AG20443 (cell line): ENCODE data around the gene IFI44.

ENCODE experiments used
- DNase-seq: peaks from one replicate; pipeline ENCODE4 v3.0.0; 2012; ENCODE audit warnings: low spot score, mixed read lengths

IFI44 gene, protein sequence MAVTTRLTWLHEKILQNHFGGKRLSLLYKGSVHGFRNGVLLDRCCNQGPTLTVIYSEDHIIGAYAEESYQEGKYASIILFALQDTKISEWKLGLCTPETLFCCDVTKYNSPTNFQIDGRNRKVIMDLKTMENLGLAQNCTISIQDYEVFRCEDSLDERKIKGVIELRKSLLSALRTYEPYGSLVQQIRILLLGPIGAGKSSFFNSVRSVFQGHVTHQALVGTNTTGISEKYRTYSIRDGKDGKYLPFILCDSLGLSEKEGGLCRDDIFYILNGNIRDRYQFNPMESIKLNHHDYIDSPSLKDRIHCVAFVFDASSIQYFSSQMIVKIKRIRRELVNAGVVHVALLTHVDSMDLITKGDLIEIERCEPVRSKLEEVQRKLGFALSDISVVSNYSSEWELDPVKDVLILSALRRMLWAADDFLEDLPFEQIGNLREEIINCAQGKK

GRCh38 chr1:78649628-78650027 is at the start of gene IFI44:
Gene IFI44, plus strand, starts transcription at chr1:78649831. Its CDS starts 365 bp downstream, at chr1:78650196.
- DNase-seq: peak; percentile 82

GRCh38 chr1:78601068-78601467 is 48.6 kb upstream of the IFI44 start:
- no peak for DNase-seq

- no peak for DNase-seq
These were observed 46.4 kb upstream of the IFI44 start for GRCh38 chr1:78603206-78603605.

GRCh38 chr1:78604643-78605042 is 45.0 kb upstream of the IFI44 start:
- DNase-seq: no peak

DNA sequence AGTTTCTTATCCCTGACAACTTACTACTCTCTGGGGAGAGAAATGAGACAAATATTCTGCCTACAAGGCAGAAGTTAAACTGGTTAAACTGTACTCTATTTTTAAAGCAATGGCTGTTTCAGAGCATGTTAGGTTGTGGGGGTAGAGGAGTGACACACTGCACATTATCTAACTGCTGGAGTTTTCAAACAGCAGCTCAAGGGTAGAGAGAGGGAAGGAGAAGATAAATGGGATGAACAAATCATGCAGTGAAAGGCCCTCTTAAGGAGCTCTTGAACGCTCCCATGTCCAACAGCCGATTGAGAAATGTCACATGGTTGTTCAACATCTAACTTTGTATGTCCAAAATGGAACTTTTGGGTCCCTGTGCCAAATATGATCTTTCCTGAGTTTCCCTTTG is 43.4 kb upstream of the IFI44 start:
- DNase-seq: no peak

DNA sequence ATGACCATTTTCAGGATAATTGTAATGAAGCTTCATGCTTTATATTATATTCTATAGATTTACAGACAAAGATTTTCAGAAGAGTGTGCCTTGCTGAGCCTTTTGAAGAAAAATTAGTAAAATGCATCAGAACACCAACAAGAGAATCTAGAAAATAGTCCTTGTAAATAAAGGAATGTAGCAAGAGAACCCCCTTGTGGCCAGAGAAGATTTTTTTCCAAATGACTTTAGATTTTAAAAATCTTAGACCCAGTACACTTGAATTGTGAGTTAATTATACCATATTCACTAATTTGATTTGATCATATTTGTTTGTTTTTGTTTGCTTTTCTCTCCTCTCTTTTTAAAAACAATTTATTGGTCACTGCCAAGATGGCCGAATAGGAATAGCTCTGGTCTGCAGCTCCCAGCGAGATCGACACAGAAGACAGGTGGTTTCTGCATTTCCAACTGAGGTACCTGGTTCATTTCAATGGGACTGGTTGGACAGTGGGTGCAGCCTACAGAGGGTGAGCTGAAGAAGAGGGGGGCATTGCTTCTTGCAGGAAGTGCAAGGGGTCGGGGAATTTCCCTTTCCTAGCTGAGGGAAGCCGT is 42.2 kb upstream of the IFI44 start:
- peak; percentile 49 for DNase-seq

DNA sequence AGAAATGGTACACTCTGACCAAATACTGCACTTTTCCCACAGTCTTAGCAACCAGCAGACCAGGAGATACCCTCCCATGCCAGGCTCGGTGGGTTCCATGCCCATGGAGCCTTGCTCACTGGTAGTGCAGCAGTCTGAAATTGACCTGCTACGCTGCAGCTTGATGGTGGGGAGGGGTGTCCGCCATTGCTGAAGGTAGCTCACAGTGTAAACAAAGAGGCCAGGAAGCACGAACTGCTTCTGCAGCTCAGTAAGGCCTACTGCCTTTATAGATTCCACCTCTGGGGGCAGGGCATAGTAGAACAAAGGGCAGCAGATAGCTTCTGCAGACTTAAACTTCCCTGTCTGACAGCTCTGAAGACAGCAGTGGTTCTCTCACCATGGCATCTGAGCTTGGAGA is 41.7 kb upstream of the IFI44 start:
- no peak for DNase-seq

DNA sequence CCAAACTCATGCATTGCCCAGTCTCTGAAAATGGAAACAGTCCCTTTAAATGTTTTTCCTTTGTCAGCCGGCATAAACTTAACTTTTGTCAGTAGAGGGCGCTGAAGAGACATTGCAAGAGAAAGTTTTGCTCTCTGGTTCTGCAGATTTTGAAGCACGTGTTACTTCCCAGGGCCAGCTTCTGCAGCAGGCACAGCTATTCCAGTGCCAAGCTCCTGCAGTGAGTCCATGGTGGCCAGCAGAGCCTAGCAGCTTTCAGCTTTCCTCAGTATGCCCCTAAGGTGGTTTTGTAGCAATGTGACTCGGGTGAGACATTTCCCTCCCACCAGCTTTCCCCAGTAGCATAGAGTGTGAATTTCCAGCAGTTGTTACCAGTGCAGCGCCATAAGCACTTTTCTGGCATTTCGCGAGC is 32.0 kb upstream of the IFI44 start:
- DNase-seq: peak; percentile 79

DNA sequence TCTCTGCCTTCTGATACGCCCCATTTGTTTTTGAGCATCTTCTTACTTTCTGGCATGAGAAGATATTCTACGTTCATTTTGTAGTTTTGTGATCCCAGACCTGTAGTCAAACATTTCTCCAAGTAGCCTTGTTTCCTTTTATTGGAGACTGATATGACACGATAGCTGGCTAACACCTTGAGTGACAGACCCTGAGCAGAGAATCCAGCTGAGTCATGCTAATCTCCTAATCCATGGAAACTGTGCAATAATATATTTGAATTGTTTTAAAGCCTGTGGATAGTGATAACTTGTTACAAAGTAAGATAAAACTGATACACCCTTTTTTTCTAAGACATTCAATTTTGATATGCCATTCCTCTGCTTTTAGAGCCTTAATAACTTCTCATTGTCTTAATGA is 30.6 kb upstream of the IFI44 start:
- DNase-seq: no peak

DNA sequence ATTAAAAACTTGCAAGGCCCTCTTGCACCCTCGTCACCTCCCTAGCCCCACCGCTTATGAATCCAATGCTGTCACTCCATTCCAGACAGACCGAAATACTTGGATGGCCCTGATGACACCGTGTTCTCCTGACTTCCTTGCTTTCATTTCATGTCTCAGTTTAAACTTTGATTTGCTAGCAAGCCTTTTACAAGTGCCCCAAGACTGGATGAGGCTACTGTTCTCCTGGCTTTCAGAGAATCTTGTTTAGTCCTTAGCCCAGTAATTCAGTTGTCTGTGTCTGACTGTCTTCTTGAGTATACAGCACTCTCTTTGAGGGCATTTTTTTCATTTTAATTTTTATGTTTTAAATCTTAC is 30.2 kb upstream of the IFI44 start:
- DNase-seq: peak; percentile 7

- DNase-seq: peak; percentile 27
These were observed 29.6 kb upstream of the IFI44 start, which contains the start of gene IFI44L for GRCh38 chr1:78619803-78620579. Gene IFI44L, plus strand, starts transcription at chr1:78620448. Its CDS starts 7,468 bp downstream, at chr1:78627916.

DNA sequence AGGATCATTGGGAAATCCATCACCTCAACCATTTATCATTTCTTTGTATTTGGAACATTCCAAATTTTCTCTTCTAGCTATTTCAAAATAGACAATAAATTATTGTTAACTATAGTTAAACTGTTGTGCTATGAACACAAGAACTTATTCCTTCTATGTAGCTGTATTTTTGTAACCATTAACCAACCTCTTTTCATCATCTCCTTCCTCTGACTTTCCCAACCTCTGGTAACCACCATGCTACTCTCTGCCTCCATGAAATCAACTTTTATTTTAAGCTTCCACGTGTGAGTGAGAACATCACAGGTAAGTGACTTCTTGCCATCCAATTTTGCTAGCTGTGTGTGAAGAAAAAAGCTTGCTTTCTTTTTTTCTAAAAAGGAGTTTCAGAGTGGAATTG is 29.0 kb upstream of the IFI44 start:
- DNase-seq: no peak

DNA sequence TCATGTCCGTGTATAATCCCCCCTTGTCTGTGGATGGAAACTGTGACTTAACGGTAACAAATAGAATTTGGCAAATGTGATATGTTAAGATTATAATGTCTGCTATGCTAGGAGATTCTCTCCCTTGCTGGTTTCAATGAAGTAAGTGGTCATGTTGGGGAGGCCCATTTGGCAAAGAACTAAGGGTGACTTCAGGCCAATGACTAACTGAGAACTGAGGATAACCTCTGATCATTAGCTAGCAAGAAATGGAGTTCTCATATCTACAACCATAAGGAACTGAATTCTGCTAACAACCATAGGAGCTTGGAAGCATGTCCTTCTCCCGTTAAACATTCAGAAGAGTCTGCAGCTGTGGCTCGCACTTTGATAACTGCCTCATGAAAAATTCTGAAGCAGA is 27.1 kb upstream of the IFI44 start:
- DNase-seq: no peak

- DNase-seq: no peak
These were observed 25.6 kb upstream of the IFI44 start for GRCh38 chr1:78624035-78624434.

- DNase-seq: no peak
These were observed 22.3 kb upstream of the IFI44 start for GRCh38 chr1:78627321-78627720.

DNA sequence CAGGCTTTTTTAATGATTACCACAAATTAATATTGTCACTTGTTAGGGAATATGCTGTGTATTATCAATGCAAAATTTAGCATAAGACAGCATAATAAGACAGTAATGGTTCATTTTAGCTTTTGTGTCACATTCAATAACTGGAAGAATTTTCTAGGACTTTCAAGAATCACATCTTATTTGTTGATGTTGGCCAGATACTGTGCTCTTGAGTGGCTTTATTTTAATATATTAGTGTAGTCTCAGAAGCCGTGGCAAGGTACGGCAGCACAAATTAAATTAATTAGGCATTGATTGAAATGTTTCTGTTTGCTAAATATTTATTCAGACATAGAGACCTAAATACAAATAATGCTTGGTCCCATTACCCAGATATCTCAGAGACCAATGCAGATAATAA is 19.0 kb upstream of the IFI44 start:
- no peak for DNase-seq

DNA sequence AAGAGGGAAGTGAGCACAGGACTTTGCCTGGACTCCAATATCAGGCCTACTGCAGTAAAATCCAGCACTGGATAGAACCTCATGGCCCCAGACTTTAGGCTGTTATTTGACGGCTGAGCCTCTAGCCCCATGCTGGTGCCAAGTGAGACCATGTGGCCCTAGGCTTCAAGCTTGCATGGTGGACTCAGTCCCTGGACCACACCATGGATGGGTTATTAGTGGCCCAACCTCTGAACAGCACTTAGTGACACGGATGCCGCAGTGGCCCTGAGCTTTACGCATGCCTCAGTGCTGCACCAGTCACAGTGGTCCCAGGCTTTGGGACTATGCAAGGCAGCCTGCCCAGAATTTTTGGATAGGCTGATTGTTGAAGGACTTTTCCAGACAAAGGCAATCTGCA is 16.4 kb upstream of the IFI44 start:
- DNase-seq: no peak

- DNase-seq: no peak
These were observed 9.2 kb upstream of the IFI44 start for GRCh38 chr1:78640462-78640861.

- no peak for DNase-seq
These were observed 8.1 kb upstream of the IFI44 start for GRCh38 chr1:78641558-78641957.

DNA sequence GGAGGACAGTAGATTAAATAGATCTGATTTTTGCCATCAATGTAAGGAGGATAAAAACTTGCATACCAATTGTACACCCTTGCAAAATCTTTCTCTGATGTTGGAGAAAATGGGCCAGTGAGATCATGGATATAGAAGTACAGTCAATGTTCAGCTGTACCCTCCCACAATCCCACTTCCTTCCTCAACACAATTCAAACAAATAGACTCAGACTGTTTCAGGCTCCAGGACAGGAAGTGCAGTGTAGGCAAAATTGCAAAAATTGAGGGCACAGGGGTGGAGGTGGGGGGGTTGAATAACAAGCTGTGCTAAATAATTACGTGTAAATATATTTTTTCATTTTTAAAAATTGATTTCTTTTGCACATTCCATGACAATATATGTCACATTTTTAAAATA is 3.9 kb upstream of the IFI44 start:
- no peak for DNase-seq

- DNase-seq: no peak
These were observed 2.4 kb upstream of the IFI44 start for GRCh38 chr1:78647238-78647637.

- DNase-seq: peak; percentile 8
These were observed 556 bp downstream of the IFI44 start for GRCh38 chr1:78650114-78650660.

- peak; percentile 15 for DNase-seq
These were observed 1.6 kb downstream of the IFI44 start for GRCh38 chr1:78651241-78651640.
